Endothelial cell of umbilical vein (primary cell): ENCODE data around the gene TBC1D9B. TPM values are rescaled to one million over a fixed set of nuclear protein-coding genes. Genes with fewer than 3 reads are reported as not detected.

Experiments used
- BruUV-seq: library from RNA; stranded (reverse); fragments of 400-500 nt; replicated peaks from 2 replicates; lab custom pipeline; 2021; lab: Mats Ljungman, UMichigan
- CTCF ChIA-PET: fragments of 300-600, 350-600 bp; sonication (Branson Sonifier 250); formaldehyde crosslinking; loops from one replicate; lab custom pipeline; 2021; ENCODE audit warnings: antibody characterized with exemption, inconsistent platforms; lab: Charles Lee
- POLR2A ChIA-PET: fragments of 300-600, 350-600 bp; sonication (Branson Sonifier 250); formaldehyde crosslinking; loops from one replicate; lab custom pipeline; 2021; ENCODE audit warnings: antibody characterized with exemption, inconsistent platforms; lab: Charles Lee
- DNase-seq: peaks from one replicate; pipeline ENCODE4 v3.0.0-alpha.2; 2011; ENCODE audit warnings: low read depth, low spot score
- FAIRE-seq: peaks from 2 replicates; lab custom pipeline; 2011; peaks lifted over from hg19 to GRCh38; lab: Jason Lieb, UNC
- H2AFZ ChIP-seq: 2 replicates; pipeline ENCODE4 v1.6.0; 2012; ENCODE audit warnings: low read depth, low read length, control low read depth, inconsistent platforms
- H3K27ac ChIP-seq: 2 replicates; pipeline ENCODE4 v1.5.1; 2011; ENCODE audit warnings: low read depth, mild to moderate bottlenecking, control low read depth, low read length, moderate library complexity; ENCODE audit not compliant: insufficient read depth
- H3K27me3 ChIP-seq, 2 experiments: 2 replicates each; pipeline versions ENCODE4 v1.6.0 to v1.6.1; 2011; ENCODE audit warnings: low read length in 2 of 2, mixed read lengths in 1 of 2; ENCODE audit not compliant: control insufficient read depth in 2 of 2, insufficient read depth in 2 of 2
- H3K36me3 ChIP-seq, 2 experiments: 2 replicates in 1 of 2; 3 replicates in 1 of 2; pipeline ENCODE4 v1.5.1; 2011; ENCODE audit warnings: low read length in 2 of 2, mild to moderate bottlenecking in 1 of 2, moderate library complexity in 1 of 2; ENCODE audit not compliant: control insufficient read depth in 2 of 2, insufficient read depth in 2 of 2; ENCODE audit errors: extremely low read depth in 1 of 2
- H3K4me1 ChIP-seq: 3 replicates; pipeline ENCODE4 v1.5.1; 2011; ENCODE audit warnings: mild to moderate bottlenecking, low read length; ENCODE audit not compliant: control insufficient read depth, insufficient read depth; ENCODE audit errors: extremely low read depth
- H3K4me2 ChIP-seq: 2 replicates; pipeline ENCODE4 v1.6.1; 2011; ENCODE audit warnings: low read length, control low read depth, mixed read lengths; ENCODE audit not compliant: insufficient read depth
- H3K4me3 ChIP-seq, 3 experiments: fragments of 200-600 bp in 1 of 3; sonication (generic), shearing (Covaris generic) in 1 of 3; replicated peaks in 1 of 3; 2 replicates each; pipeline ENCODE4 v1.5.1; 2011 to 2016; ENCODE audit warnings: control low read depth in 3 of 3, low read length in 3 of 3, mild to moderate bottlenecking in 2 of 3, inconsistent platforms in 1 of 3, low read depth in 1 of 3, moderate library complexity in 1 of 3; ENCODE audit not compliant: insufficient read depth in 1 of 3
- H3K79me2 ChIP-seq: 2 replicates; pipeline ENCODE4 v1.6.0; 2012; ENCODE audit warnings: low read length, inconsistent platforms; ENCODE audit not compliant: control insufficient read depth, insufficient read depth
- H3K9ac ChIP-seq: replicated peaks from 2 replicates; pipeline ENCODE3; 2011; ENCODE audit warnings: low read length, control low read depth; ENCODE audit not compliant: insufficient read depth; ENCODE audit errors: extremely low read depth
- H3K9me1 ChIP-seq: replicated peaks from 3 replicates; pipeline ENCODE4 v1.6.0; 2011; ENCODE audit warnings: mild to moderate bottlenecking, low read length; ENCODE audit not compliant: control insufficient read depth, insufficient read depth; ENCODE audit errors: extremely low read depth
- H3K9me3 ChIP-seq: replicated peaks from 2 replicates; pipeline ENCODE4 v1.5.1; 2012; ENCODE audit warnings: low read length, inconsistent platforms; ENCODE audit not compliant: control insufficient read depth, insufficient read depth
- H4K20me1 ChIP-seq: replicated peaks from 2 replicates; pipeline ENCODE3; 2011; ENCODE audit warnings: mild to moderate bottlenecking, low read length; ENCODE audit not compliant: control insufficient read depth, insufficient read depth; ENCODE audit errors: extremely low read depth
- EZH2 ChIP-seq: IDR thresholded peaks from 2 replicates; pipeline ENCODE4 v1.6.1; 2012; ENCODE audit warnings: borderline replicate concordance, low read depth, mild to moderate bottlenecking, moderate library complexity, low read length, inconsistent platforms; ENCODE audit not compliant: severe bottlenecking
- FOS ChIP-seq: IDR thresholded peaks from 2 replicates; pipeline ENCODE4 v1.6.1; 2011; ENCODE audit warnings: mild to moderate bottlenecking, low read length, moderate library complexity, borderline replicate concordance; ENCODE audit not compliant: insufficient read depth
- GATA2 ChIP-seq: IDR thresholded peaks from 2 replicates; pipeline ENCODE4 v1.7.0; 2011; ENCODE audit warnings: low read depth, mild to moderate bottlenecking, moderate library complexity, mixed read lengths, low read length; ENCODE audit not compliant: insufficient read length, insufficient read depth
- JUN ChIP-seq: IDR thresholded peaks from 2 replicates; pipeline ENCODE4 v1.6.1; 2011; ENCODE audit warnings: borderline replicate concordance, low read depth; ENCODE audit not compliant: insufficient read length, insufficient read depth
- MAX ChIP-seq: IDR thresholded peaks from 2 replicates; pipeline ENCODE4 v1.6.1; 2011; ENCODE audit not compliant: insufficient read depth, insufficient read length
- MYC ChIP-seq: IDR thresholded peaks from one replicate; pipeline ENCODE4 v1.6.1; 2011; ENCODE audit warnings: mild to moderate bottlenecking, low read depth, low read length
- POLR2A ChIP-seq: IDR thresholded peaks from 2 replicates; pipeline ENCODE4 v1.6.1; 2012; ENCODE audit warnings: low read depth, mild to moderate bottlenecking, control low read depth, low read length
- POLR2AphosphoS5 ChIP-seq: IDR thresholded peaks from 2 replicates; pipeline ENCODE4 v1.6.1; 2012; ENCODE audit warnings: low read depth, mild to moderate bottlenecking, control low read depth, low read length, moderate library complexity; ENCODE audit not compliant: insufficient read depth
- dilution Hi-C: fragments of 300-500 bp; cut with MboI; formaldehyde crosslinking; loops from one replicate; pipeline ENCODE4 v1.15.0; 2019; ENCODE audit warnings: low sequenced_read_pairs; ENCODE audit not compliant: extremely low pct_ligation_motif_present
- intact Hi-C: fragments of 100-400 bp; cut with micrococcal nuclease; formaldehyde crosslinking; loops from one replicate; pipeline ENCODE4 v1.10.0; 2022
- polyA plus RNA-seq, 4 experiments: library from polyadenylated mRNA; depleted of rRNA in 3 of 4; stranded (reverse) in 3 of 4; unstranded in 1 of 4; fragments of >200 nt; gene quantifications; 2 replicates each; pipeline versions ENCODE4 v1.2.1 to v1.2.3, GENCODE V29; 2011 to 2012; ENCODE audit warnings: missing spikeins in 1 of 4
- total RNA-seq: library from RNA; stranded (reverse); gene quantifications from 2 replicates; pipeline ENCODE4 v1.2.3, GENCODE V29; 2021
- TF ChIP-seq, protein P1 (sequence below), 2 donors: IDR thresholded peaks; 1 replicate in 1 of 2; 2 replicates in 1 of 2; pipeline ENCODE4 v1.5.1; 2011; ENCODE audit warnings: low read length in 2 of 2, mild to moderate bottlenecking in 2 of 2, moderate library complexity in 2 of 2, control low read depth in 1 of 2, inconsistent platforms in 1 of 2, low read depth in 1 of 2; ENCODE audit not compliant: insufficient read depth in 1 of 2; ENCODE audit errors: extremely low read depth in 1 of 2

TBC1D9B gene
- total and polyA plus RNA-seq, 2 donors (not counting 3 experiments of a cell fraction or from before 2014, with no cell fraction given) = 82.8 to 150 TPM

DNA sequence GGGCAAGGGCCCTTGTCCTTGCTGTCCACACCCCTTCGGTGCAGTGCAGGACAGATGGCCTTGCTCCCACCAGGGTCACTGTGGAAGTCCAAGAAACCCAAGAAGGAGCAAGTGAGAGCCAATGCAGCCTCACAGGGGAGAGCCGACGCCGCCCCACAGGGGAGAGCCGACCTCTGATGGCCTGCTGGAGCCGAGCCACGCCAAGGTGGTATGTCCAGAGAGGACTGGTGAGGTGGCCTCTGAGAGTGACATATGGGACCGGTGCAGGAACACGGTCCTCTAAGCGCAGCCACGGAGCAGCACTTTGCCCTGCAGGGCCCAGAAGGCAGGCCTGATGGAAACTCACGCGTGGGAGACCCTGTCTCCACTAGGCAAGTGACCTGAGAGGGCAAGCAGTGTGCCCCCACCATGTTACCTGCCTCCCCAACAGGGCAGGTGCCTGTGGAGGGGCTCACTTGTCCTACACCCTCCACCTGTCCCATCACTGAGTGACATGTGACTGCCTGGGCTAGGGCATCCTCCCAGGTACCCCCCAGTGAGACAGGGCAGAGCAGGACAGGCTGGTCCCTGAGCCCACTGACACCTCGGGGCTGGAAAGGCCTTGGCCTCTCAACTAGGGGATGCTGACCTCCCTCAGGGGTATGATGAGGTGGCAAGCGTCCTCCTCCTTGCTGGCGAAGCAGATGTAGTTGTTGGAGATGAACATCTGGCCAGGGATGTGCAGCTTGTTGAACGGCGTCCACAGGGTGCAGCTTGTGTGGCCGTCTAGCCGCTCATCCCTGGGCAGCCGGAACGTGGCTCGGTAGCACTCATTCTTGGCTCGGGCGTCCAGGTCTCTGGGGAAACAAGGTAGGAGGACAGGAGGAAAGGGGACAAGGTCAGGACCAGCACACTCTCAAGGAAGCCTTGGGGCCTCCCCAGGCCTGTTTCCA, 16.7 kb downstream of the TBC1D9B start:
- Histone ChIP-seq H3K36me3 (peaks cover 13 to 74% of the 10 kb centered on the region in 2 experiments), H3K27me3 (no peaks in the 10 kb centered on the region), H3K4me1 (no peaks in the 10 kb centered on the region), H3K4me2 (no peak overlapping the region), H3K9me3 (no peaks in the 10 kb centered on the region), H4K20me1 (no peaks in the 10 kb centered on the region), H3K9me1 (no peaks in the 10 kb centered on the region), H3K79me2 (no peaks in the 10 kb centered on the region), H3K9ac (no peak overlapping the region), H2AFZ (no peak overlapping the region), H3K4me3 (no peak overlapping the region), H3K27ac (no peak overlapping the region)
- TF ChIP-seq MAX (no peak), MYC (no peak), FOS (no peak), GATA2 (no peak), JUN (no peak), EZH2 (no peak), POLR2AphosphoS5 (no peak), POLR2A (no peak)
- TF ChIP-seq, protein P1, sequence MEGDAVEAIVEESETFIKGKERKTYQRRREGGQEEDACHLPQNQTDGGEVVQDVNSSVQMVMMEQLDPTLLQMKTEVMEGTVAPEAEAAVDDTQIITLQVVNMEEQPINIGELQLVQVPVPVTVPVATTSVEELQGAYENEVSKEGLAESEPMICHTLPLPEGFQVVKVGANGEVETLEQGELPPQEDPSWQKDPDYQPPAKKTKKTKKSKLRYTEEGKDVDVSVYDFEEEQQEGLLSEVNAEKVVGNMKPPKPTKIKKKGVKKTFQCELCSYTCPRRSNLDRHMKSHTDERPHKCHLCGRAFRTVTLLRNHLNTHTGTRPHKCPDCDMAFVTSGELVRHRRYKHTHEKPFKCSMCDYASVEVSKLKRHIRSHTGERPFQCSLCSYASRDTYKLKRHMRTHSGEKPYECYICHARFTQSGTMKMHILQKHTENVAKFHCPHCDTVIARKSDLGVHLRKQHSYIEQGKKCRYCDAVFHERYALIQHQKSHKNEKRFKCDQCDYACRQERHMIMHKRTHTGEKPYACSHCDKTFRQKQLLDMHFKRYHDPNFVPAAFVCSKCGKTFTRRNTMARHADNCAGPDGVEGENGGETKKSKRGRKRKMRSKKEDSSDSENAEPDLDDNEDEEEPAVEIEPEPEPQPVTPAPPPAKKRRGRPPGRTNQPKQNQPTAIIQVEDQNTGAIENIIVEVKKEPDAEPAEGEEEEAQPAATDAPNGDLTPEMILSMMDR (IDR thresholded peaks at IDR 0.05; ENCODE audit: extremely low read depth in 1 of 2, insufficient read depth in 1 of 2, low read depth in 1 of 2, low read length in 2 of 2) = no peak
- DNase-seq (no peak), FAIRE-seq (no peak)
- intact Hi-C loops = no loop called here
- no TSS peak for BruUV-seq
- dilution Hi-C loops = no loop called here
- CTCF ChIA-PET = no interaction called here
- POLR2A ChIA-PET = no interaction called here
